GM12874 (cell line): ENCODE measurements around the gene NOS2.

Experiments used
- TF ChIP-seq, protein P1 (sequence below): IDR thresholded peaks from 2 replicates; pipeline ENCODE4 v1.5.1; 2011; ENCODE audit warnings: low read depth, mild to moderate bottlenecking, control low read depth, low read length, moderate library complexity; ENCODE audit not compliant: insufficient read depth

Gene NOS2

DNA sequence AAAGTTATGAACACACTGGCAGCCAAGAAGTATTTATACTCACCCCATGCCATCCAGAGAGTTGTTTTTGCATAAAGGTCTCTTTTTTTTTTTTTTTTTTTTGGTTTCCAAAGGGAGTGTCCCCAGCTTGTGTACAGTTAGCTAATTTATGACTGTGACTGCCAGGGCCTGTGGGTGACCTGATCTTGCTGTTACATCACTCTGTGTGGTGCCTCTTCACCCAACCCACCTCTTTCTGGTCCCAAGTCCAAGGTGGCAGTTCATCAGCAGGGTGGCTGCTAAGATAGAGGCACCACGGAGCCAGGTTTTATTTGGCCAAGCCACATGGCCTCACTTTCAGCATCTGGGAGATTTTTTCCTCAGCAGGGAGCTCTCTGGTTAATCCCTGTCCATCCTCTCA is at the start of gene NOS2:
Gene NOS2, minus strand, starts transcription at position 8 of the 400 bp plus-strand sequence. CDS start 1,720 bp downstream, outside the sequence.
- TF ChIP-seq, protein P1, sequence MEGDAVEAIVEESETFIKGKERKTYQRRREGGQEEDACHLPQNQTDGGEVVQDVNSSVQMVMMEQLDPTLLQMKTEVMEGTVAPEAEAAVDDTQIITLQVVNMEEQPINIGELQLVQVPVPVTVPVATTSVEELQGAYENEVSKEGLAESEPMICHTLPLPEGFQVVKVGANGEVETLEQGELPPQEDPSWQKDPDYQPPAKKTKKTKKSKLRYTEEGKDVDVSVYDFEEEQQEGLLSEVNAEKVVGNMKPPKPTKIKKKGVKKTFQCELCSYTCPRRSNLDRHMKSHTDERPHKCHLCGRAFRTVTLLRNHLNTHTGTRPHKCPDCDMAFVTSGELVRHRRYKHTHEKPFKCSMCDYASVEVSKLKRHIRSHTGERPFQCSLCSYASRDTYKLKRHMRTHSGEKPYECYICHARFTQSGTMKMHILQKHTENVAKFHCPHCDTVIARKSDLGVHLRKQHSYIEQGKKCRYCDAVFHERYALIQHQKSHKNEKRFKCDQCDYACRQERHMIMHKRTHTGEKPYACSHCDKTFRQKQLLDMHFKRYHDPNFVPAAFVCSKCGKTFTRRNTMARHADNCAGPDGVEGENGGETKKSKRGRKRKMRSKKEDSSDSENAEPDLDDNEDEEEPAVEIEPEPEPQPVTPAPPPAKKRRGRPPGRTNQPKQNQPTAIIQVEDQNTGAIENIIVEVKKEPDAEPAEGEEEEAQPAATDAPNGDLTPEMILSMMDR = no peak

DNA sequence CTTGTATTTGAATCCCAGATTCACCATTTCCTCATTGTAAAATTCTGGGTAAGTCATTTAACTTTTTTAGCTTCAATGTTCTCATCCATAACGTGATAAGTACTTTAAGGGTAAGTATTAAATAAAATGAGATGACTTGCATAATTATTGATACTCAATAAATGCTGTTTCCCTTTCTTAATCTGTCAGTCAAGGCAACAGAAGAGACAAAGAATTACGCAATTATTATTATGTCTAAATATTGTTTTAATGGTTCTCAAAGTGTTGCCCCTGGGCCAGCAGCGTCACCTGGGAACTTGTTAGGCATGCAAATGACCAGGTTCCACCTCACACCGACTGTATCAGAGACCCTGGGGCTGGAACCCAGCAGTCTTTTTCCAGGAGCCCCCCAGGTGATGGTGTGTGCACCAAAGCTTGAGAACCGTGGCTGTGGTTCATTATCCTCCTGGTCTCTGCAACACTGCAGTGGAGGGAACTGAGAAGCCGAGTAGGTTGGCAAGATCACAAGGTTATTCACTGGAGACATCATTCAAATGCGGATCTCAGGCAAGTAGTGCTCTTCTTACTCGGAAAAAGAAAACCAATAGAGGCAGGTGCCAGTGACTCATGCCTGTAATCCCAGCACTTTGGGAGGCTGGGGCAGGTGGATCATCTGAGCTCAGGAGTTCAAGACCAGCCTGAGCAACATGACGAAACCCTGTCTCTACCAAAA is 49.3 kb upstream of the NOS2 start:
- TF ChIP-seq, protein P1 = no peak

DNA sequence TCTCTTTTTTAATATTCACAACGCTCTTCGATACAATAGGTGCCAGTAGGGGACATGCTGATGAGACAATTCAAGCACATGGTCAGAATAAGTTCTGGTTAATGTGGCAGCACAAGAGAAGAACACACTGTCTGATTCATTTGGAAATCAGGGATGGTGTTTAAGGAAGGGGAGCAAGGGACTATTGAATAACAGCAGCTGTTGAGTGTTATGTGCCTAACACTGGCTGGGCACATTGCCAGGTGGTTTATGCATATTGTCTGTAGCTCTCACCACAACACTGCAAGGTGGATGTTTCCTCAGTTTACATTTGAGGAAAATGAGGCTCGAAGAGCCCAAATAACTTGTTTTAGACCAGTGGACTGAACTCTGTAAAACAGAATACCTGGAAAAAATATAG is 48.6 kb upstream of the NOS2 start:
- TF ChIP-seq, protein P1 = no peak

DNA sequence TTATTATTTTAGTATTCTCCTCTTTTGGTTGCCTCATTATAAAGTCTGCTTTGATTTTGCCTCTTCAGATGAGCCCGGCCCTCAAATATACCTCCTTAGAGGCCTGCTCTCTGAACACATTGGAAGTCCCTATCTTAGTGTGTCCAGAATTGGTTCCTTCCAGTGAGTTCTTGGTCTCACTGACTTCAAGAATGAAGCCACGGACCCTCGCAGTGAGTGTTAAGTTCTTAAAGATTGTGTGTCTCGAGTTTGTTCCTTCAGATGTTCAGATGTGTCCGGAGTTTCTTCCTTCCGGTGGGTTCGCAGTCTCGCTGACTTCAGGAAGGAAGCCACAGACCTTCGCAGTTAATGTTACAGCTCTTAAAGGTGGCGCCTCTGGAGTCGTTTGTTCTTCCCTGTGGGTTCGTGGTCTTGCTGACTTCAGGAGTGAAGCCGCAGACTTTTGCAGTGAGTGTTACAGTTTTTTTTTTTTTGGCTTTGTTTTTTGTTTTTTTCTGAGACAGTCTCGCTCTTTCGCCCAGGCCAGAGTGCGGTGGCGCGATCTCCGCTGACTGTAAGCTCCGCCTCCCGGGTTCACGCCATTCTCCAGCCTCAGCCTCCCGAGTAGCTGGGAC is 45.8 kb upstream of the NOS2 start:
- TF ChIP-seq, protein P1 = no peak

DNA sequence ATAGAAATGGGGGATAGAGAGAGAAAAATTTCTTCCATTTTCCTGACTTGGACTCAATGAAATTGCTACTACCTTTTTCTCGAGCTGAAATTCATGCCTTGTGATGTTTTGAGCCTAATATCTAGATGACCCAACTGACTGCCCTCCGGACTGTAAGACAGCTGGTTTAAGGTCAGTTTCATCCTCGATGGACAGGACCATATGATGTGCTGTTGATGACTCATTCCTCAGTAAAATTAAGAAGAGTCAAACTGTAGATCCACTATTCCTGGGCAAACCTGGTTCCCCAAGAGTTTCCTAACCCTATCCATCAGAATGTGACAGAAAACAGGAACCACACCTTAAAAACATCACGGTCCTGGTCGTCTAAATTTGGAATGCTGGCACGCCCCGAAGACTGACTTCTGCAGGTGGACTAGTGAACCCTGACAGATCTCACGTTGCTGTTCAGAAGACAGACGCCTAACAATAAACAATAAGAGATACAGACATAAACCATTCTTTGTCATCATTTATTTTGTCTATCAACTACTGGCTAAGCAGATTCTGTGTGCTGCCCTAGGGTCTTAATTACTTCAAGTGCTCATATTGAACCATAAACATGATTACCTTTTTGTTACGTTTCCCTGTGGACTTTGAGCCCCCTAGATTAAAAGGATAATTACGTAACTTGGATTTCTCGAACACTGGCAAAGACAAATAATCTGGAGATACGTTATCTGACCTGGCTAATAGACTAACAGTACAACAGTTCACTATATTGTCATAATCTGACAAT is 45.1 kb upstream of the NOS2 start:
- TF ChIP-seq, protein P1 = no peak

DNA sequence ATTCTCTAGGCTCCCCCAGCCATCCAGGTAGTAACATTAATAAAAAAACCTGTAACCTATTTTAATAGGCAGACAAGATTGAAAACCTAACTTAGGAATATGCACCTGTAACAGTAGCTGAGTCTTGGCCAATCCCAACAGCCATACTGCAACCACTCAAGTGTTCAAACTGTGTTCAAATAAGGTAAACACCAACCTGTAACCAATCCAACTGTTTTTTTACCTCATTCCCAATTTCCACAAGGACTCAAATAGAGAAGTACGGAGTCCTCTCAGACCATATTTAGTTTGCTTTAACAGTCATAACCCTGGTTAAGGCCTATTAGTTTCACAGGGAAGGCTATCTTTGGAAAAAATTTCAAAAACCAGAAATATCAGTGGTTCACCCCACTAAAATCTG is 40.4 kb upstream of the NOS2 start:
- TF ChIP-seq, protein P1 = no peak

DNA sequence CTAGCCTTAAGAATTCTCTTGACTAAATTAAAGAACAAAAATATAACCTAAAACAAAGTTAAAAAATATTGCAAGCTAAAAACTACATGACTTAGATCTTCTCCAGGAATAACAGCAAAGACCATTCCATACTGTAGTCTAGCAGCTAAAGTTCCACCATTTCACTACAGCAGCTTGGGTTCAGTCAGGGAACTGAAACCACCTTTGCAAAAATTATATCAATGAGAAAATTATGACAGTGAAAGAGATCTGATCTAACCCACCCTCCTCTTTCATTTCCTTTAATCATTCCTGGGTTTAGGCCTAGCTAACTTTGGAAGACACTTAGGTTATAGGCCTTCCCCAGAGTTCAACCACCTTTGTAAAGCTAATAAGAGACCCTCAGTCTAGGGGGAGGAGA is 36.3 kb upstream of the NOS2 start:
- TF ChIP-seq, protein P1 = no peak
